Lung (tissue), 12 donors: ENCODE data around the gene SERPINB5. TPM values are rescaled to one million over a fixed set of nuclear protein-coding genes. Genes with fewer than 3 reads are reported as not detected.
A peak's percentile ranks its signal among the peaks of the same experiment; 100 is the strongest.

Experiments
- ATAC-seq: fragments of 200-7000 bp; cut with Tn5 transposase; one replicate; pipeline ENCODE4 v1.9.1; 2020; ENCODE audit warnings: moderate number of reproducible peaks; ENCODE audit not compliant: insufficient read depth, low FRiP score
- DNase-seq, 3 donors: peaks; one replicate each; pipeline ENCODE4 v3.0.0-alpha.2; 2013 to 2017
- H3K27ac ChIP-seq, 2 donors: one replicate each; pipeline ENCODE4 v1.5.1; 2013; ENCODE audit warnings: mild to moderate bottlenecking in 2 of 2, moderate library complexity in 2 of 2, control low read depth in 1 of 2, inconsistent platforms in 1 of 2, low read depth in 1 of 2, low read length in 1 of 2
- H3K27me3 ChIP-seq, 3 donors: one replicate each; pipeline ENCODE4 v1.5.1; 2013; ENCODE audit warnings: low read length in 2 of 3; ENCODE audit not compliant: control insufficient read depth in 3 of 3, insufficient read depth in 3 of 3
- H3K36me3 ChIP-seq, 4 donors: one replicate each; pipeline ENCODE4 v1.5.1; 2013; ENCODE audit warnings: low read length in 4 of 4, mild to moderate bottlenecking in 1 of 4, moderate library complexity in 1 of 4; ENCODE audit not compliant: control insufficient read depth in 4 of 4, insufficient read depth in 4 of 4
- H3K4me1 ChIP-seq, 5 donors: one replicate each; pipeline ENCODE4 v1.5.1; 2013; ENCODE audit warnings: low read length in 5 of 5, mild to moderate bottlenecking in 2 of 5, moderate library complexity in 1 of 5; ENCODE audit not compliant: control insufficient read depth in 5 of 5, insufficient read depth in 5 of 5
- H3K4me3 ChIP-seq: one replicate; pipeline ENCODE4 v1.5.1; 2013; ENCODE audit warnings: mild to moderate bottlenecking, control low read depth, moderate library complexity
- H3K9ac ChIP-seq, 2 donors: one replicate each; pipeline ENCODE4 v1.5.1; 2013; ENCODE audit warnings: low read length in 2 of 2, control low read depth in 1 of 2; ENCODE audit not compliant: insufficient read depth in 1 of 2
- H3K9me3 ChIP-seq, 4 donors: one replicate each; pipeline ENCODE4 v1.5.1; 2013; ENCODE audit warnings: low read length in 3 of 4, mild to moderate bottlenecking in 1 of 4, moderate library complexity in 1 of 4; ENCODE audit not compliant: control insufficient read depth in 4 of 4, insufficient read depth in 3 of 4
- WGBS, 2 donors: extraction: QIAGEN DNeasy Blood & Tissue Kit; methylation state at CpG; one replicate each; pipeline ENCODE4 v1.1.7; 2013; 5-methylcytosine and 5-hydroxymethylcytosine counted together
- polyA plus RNA-seq, 2 donors: library from polyadenylated mRNA; stranded (reverse); fragments of 200-250 nt; gene quantifications; one replicate each; pipeline ENCODE4 v1.2.1, GENCODE V29; 2013
- total RNA-seq, 2 donors: library from RNA; depleted of rRNA in 1 of 2; stranded (reverse); fragments of >200 nt in 1 of 2; gene quantifications; one replicate each; pipeline ENCODE4 v1.2.1, GENCODE V29; 2014 to 2021
- TF ChIP-seq, protein P1 (sequence below): IDR thresholded peaks from 2 replicates; pipeline ENCODE4 v1.5.1; 2012; ENCODE audit warnings: mild to moderate bottlenecking; ENCODE audit errors: control extremely low read depth, extremely low read depth
- donor health status: control.
- donor health status: control.
- donor health status: Bipolar disorder and iron deficiency.
- donor health status: healthy.
- donor health status: DM: yes; HTN: yes; CAD: no.

The SERPINB5 gene
- total and polyA plus RNA-seq, 4 donors: 0.37 to 0.92 (median 0.61) TPM

DNA sequence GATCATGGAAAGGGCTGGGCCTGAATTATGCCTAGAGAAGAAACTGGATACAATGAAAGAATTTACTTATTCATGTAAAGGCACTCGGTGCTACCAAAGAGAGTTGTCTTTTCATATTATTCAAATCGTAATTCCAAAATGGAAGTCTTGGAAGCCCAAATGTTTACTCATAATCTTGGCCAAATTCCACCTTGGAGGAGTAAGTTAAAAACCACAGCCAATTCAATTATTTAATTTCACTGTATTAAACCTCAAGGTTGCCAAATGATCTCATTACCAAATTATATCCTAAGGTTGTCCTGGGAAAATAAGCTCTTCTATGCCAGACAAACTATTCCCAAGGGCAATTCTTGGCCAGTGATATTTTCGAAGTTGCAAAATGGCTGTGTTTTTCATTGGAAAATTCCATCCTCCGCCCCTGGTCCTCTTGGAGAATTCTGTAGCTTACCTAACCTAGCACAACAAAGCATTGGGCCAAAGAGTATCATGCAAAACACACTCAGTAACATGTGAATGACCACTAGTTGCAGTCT is 43.4 kb upstream of the SERPINB5 start:
- peaks cover 0 to 9% (median 0%) of the 10 kb centered on the region in 3 donors for H3K27me3 ChIP-seq
- H3K4me1 ChIP-seq: peaks cover 0 to 3% (median 0%) of the 10 kb centered on the region in 5 donors
- H3K27ac ChIP-seq: no peak overlapping the region
- no peaks in the 10 kb centered on the region for H3K36me3 ChIP-seq
- WGBS, 2 donors: 82 to 83% methylated on average over 4 of the region's 4 CpGs
- ATAC-seq (no peak), DNase-seq (no peak)
- H3K9ac ChIP-seq: no peak overlapping the region
- TF ChIP-seq, protein P1, sequence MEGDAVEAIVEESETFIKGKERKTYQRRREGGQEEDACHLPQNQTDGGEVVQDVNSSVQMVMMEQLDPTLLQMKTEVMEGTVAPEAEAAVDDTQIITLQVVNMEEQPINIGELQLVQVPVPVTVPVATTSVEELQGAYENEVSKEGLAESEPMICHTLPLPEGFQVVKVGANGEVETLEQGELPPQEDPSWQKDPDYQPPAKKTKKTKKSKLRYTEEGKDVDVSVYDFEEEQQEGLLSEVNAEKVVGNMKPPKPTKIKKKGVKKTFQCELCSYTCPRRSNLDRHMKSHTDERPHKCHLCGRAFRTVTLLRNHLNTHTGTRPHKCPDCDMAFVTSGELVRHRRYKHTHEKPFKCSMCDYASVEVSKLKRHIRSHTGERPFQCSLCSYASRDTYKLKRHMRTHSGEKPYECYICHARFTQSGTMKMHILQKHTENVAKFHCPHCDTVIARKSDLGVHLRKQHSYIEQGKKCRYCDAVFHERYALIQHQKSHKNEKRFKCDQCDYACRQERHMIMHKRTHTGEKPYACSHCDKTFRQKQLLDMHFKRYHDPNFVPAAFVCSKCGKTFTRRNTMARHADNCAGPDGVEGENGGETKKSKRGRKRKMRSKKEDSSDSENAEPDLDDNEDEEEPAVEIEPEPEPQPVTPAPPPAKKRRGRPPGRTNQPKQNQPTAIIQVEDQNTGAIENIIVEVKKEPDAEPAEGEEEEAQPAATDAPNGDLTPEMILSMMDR: no peak
- no peak overlapping the region for H3K4me3 ChIP-seq
- peaks cover 0 to 2% (median 0%) of the 10 kb centered on the region in 4 donors for H3K9me3 ChIP-seq

DNA sequence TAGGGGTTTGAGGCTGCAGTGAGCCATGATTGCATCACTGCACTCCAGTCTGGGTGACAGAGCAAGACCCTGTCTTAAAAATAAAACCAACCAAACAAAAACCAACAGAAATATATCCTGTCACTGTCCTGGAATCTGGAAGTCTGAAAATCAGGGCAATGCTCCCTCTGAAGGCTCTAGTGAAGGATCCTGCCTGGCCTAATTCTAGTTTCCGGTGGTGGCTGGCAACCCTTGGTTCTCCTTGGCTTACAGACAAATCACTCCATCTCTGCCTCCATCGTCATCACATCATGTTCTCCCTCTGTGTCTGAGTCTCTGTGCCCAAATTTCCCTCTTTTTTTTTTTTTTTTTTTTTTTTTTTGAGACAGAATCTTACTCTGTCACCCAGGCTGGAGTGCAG is 38.6 kb upstream of the SERPINB5 start:
- H3K27ac ChIP-seq: no peak overlapping the region
- peaks cover 0 to 3% (median 0%) of the 10 kb centered on the region in 5 donors for H3K4me1 ChIP-seq
- no peaks in the 10 kb centered on the region for H3K36me3 ChIP-seq
- H3K9ac ChIP-seq: peak overlapping the region in 1 of 2 donors; percentile 32
- peak in 1 of 3 donors; percentile 10 for DNase-seq
- no peaks in the 10 kb centered on the region for H3K9me3 ChIP-seq
- 70 to 83% methylated on average over 2 of the region's 2 CpGs for WGBS, 2 donors
- TF ChIP-seq, protein P1: no peak
- ATAC-seq: no peak
- H3K4me3 ChIP-seq: no peak overlapping the region
- H3K27me3 ChIP-seq: no peaks in the 10 kb centered on the region

DNA sequence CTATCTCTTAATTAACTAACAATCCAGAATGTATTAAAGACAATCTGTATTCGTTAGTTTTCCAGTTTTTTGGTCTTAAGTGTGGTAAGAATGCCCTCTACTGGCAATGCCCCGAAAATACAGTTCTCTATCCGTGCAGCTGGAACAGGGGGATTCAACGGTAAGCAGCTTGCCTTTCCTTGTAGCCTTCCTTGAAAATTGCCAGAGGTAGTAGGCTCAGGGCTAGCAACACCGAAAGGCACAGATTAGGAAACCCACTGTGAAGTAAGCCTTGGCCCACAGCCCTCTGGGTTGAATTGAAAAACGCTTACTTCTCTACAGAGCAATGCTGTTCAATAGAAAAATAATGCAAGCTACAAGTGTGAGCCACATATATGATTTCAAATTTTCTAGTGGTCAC is 37.4 kb upstream of the SERPINB5 start:
- no peak overlapping the region for H3K9ac ChIP-seq
- peak; percentile 66 to 78 (median 74) for DNase-seq
- 5% methylated on average over 6 of the region's 6 CpGs for WGBS, 2 donors
- no peaks in the 10 kb centered on the region for H3K27me3 ChIP-seq
- ATAC-seq: peak; percentile 60
- H3K4me1 ChIP-seq: peaks cover 0 to 3% (median 0%) of the 10 kb centered on the region in 5 donors
- H3K9me3 ChIP-seq: no peaks in the 10 kb centered on the region
- H3K36me3 ChIP-seq: no peaks in the 10 kb centered on the region
- H3K4me3 ChIP-seq: no peak overlapping the region
- no peak overlapping the region for H3K27ac ChIP-seq
- TF ChIP-seq, protein P1: peak; percentile 81

DNA sequence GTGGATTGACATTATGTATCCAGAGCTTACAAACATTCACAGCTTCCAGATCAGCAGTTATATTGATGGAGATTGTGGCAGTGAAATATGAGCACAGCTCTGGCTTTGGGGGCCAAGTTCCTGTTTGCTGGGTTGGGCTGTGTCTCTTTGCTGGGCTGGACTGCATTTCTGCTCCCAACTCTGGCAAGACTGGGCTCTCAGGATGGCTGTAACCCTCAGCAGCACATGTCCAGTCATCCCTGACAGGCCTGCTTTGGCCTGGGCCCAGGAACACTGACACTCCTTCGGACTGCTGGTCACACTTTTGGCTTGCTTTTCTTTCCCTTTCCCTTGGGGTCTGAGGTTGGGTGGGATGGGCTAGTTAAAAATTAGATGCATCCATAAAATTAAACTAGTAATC is 36.5 kb upstream of the SERPINB5 start:
- no peak for DNase-seq
- Histone ChIP-seq H3K4me1 (peaks cover 0 to 3% (median 0%) of the 10 kb centered on the region in 5 donors), H3K27ac (no peak overlapping the region), H3K36me3 (no peaks in the 10 kb centered on the region), H3K27me3 (no peaks in the 10 kb centered on the region), H3K9me3 (no peaks in the 10 kb centered on the region), H3K4me3 (no peak overlapping the region), H3K9ac (no peak overlapping the region)
- ATAC-seq: no peak
- TF ChIP-seq, protein P1: no peak
- WGBS, 2 donors: 60 to 76% methylated on average over 1 of the region's 1 CpG
